IMR-90 (cell line): ENCODE measurements around the gene C19orf25. TPM values are rescaled to one million over a fixed set of nuclear protein-coding genes. Genes with fewer than 3 reads are reported as not detected.

Source experiments
- ATAC-seq: fragments of 200-7000 bp; cut with Tn5 transposase; 2 replicates; pipeline ENCODE4 v1.9.1; 2020; ENCODE audit warnings: low read depth, mild to moderate bottlenecking, moderate library complexity
- BruUV-seq: library from RNA; stranded (reverse); fragments of 400-500 nt; replicated peaks from 2 replicates; lab custom pipeline; 2021; lab: Mats Ljungman, UMichigan
- CTCF ChIA-PET: fragments of 300-600 bp; formaldehyde crosslinking; extraction: SDS; loops from one replicate; lab custom pipeline; 2021; ENCODE audit warnings: antibody characterized with exemption; lab: Yijun Ruan, JAX
- POLR2A ChIA-PET: fragments of 300-600 bp; sonication (Branson Sonifier 250); formaldehyde crosslinking; loops from one replicate; lab custom pipeline; 2022; ENCODE audit warnings: antibody characterized with exemption; ENCODE audit not compliant: unreplicated experiment; lab: Charles Lee
- DNase-seq: peaks from one replicate; pipeline ENCODE4 v3.0.0; 2013
- H2AFZ ChIP-seq: replicated peaks from 2 replicates; pipeline ENCODE3; 2013; ENCODE audit warnings: low read length, mild to moderate bottlenecking; ENCODE audit not compliant: poor library complexity
- H2AK5ac ChIP-seq: 2 replicates; pipeline ENCODE4 v1.6.1; 2013; ENCODE audit warnings: low read depth, low read length, inconsistent platforms
- H2AK9ac ChIP-seq: replicated peaks from 2 replicates; pipeline ENCODE3; 2013; ENCODE audit warnings: mild to moderate bottlenecking, low read depth, low read length, moderate library complexity; ENCODE audit not compliant: poor library complexity
- H2BK120ac ChIP-seq: 2 replicates; pipeline ENCODE4 v1.6.1; 2013; ENCODE audit warnings: low read depth, low read length, inconsistent platforms
- H2BK15ac ChIP-seq: 3 replicates; pipeline ENCODE4 v1.6.1; 2013; ENCODE audit warnings: low read depth, low read length, inconsistent platforms
- H2BK20ac ChIP-seq: 2 replicates; pipeline ENCODE4 v1.6.1; 2013; ENCODE audit warnings: low read depth, mild to moderate bottlenecking, inconsistent platforms, low read length, moderate library complexity
- H2BK5ac ChIP-seq: 2 replicates; pipeline ENCODE4 v1.6.1; 2013; ENCODE audit warnings: mild to moderate bottlenecking, low read depth, low read length, inconsistent platforms; ENCODE audit not compliant: poor library complexity, severe bottlenecking
- H3K14ac ChIP-seq: replicated peaks from 2 replicates; pipeline ENCODE4 v1.6.1; 2013; ENCODE audit warnings: low read depth, low read length, inconsistent platforms
- H3K18ac ChIP-seq: 2 replicates; pipeline ENCODE4 v1.6.1; 2013; ENCODE audit warnings: low read depth, low read length, control low read depth
- H3K23ac ChIP-seq: 2 replicates; pipeline ENCODE4 v1.6.1; 2013; ENCODE audit warnings: low read depth, low read length, inconsistent platforms
- H3K27ac ChIP-seq: 2 replicates; pipeline ENCODE4 v1.5.1; 2013; ENCODE audit warnings: mild to moderate bottlenecking, control low read depth, low read length; ENCODE audit not compliant: insufficient read depth
- H3K27me3 ChIP-seq: 2 replicates; pipeline ENCODE4 v1.6.1; 2013; ENCODE audit warnings: low read length; ENCODE audit not compliant: control insufficient read depth, insufficient read depth
- H3K36me3 ChIP-seq: 2 replicates; pipeline ENCODE4 v1.6.1; 2013; ENCODE audit warnings: low read length, mixed read lengths; ENCODE audit not compliant: control insufficient read depth, insufficient read depth
- H3K4ac ChIP-seq: 2 replicates; pipeline ENCODE4 v1.6.1; 2013; ENCODE audit warnings: low read depth, low read length, inconsistent platforms
- H3K4me1 ChIP-seq: 2 replicates; pipeline ENCODE4 v1.6.1; 2013; ENCODE audit warnings: low read length, mixed read lengths; ENCODE audit not compliant: control insufficient read depth, insufficient read depth
- H3K4me2 ChIP-seq: 2 replicates; pipeline ENCODE4 v1.6.1; 2013; ENCODE audit warnings: low read depth, mild to moderate bottlenecking, control low read depth, low read length, moderate library complexity
- H3K4me3 ChIP-seq: 2 replicates; pipeline ENCODE4 v1.5.1; 2013; ENCODE audit warnings: low read depth, mild to moderate bottlenecking, control low read depth, low read length, moderate library complexity; ENCODE audit not compliant: insufficient read depth
- H3K56ac ChIP-seq: 2 replicates; pipeline ENCODE4 v1.6.1; 2013; ENCODE audit warnings: low read length, inconsistent platforms; ENCODE audit not compliant: insufficient read depth; ENCODE audit errors: extremely low read depth
- H3K79me1 ChIP-seq, 2 experiments: 2 replicates each; pipeline ENCODE4 v1.6.1; 2013; ENCODE audit warnings: low read length in 2 of 2, inconsistent platforms in 1 of 2, low read depth in 1 of 2
- H3K9ac ChIP-seq: 2 replicates; pipeline ENCODE4 v1.6.1; 2013; ENCODE audit warnings: low read depth, low read length, control low read depth
- H3K9me1 ChIP-seq: 2 replicates; pipeline ENCODE4 v1.6.1; 2013; ENCODE audit warnings: low read length, inconsistent platforms; ENCODE audit not compliant: insufficient read depth
- H3K9me3 ChIP-seq: 2 replicates; pipeline ENCODE4 v1.6.1; 2013; ENCODE audit warnings: low read length; ENCODE audit not compliant: control insufficient read depth, insufficient read depth
- H4K20me1 ChIP-seq: 2 replicates; pipeline ENCODE4 v1.6.1; 2013; ENCODE audit warnings: low read length, inconsistent platforms; ENCODE audit not compliant: insufficient read depth
- H4K5ac ChIP-seq: 2 replicates; pipeline ENCODE4 v1.6.1; 2013; ENCODE audit warnings: mild to moderate bottlenecking, low read depth, low read length, control low read depth
- H4K8ac ChIP-seq, 2 experiments: 2 replicates each; pipeline ENCODE4 v1.6.1; 2013; ENCODE audit warnings: low read depth in 2 of 2, low read length in 2 of 2, control low read depth in 1 of 2, inconsistent platforms in 1 of 2
- H4K91ac ChIP-seq: 2 replicates; pipeline ENCODE4 v1.6.1; 2013; ENCODE audit warnings: low read depth, low read length, inconsistent platforms; ENCODE audit not compliant: insufficient read depth
- BHLHE40 ChIP-seq: fragments of 150-350 bp; IDR thresholded peaks from 2 replicates; pipeline ENCODE4 v1.6.1; 2016; ENCODE audit warnings: mild to moderate bottlenecking, low read depth, low read length
- CEBPB ChIP-seq: IDR thresholded peaks from 2 replicates; pipeline ENCODE4 v1.6.1; 2012; ENCODE audit warnings: low read depth, low read length, improper control_type of control experiment
- CHD1 ChIP-seq: IDR thresholded peaks from 2 replicates; pipeline ENCODE4 v1.6.1; 2012; ENCODE audit warnings: low read depth, low read length, improper control_type of control experiment
- ELK1 ChIP-seq: fragments of 150-350 bp; IDR thresholded peaks from 2 replicates; pipeline ENCODE4 v1.6.1; 2016; ENCODE audit warnings: low read depth, mild to moderate bottlenecking, low read length, moderate library complexity, borderline replicate concordance
- FOS ChIP-seq: fragments of 150-350 bp; IDR thresholded peaks from 2 replicates; pipeline ENCODE4 v1.6.1; 2016; ENCODE audit warnings: low read depth, low read length
- MAFK ChIP-seq: IDR thresholded peaks from 2 replicates; pipeline ENCODE4 v1.6.1; 2012; ENCODE audit warnings: low read depth, low read length, improper control_type of control experiment
- MAZ ChIP-seq: IDR thresholded peaks from 2 replicates; pipeline ENCODE4 v1.6.1; 2012; ENCODE audit warnings: low read depth, mild to moderate bottlenecking, low read length, improper control_type of control experiment, moderate library complexity, borderline replicate concordance
- MXI1 ChIP-seq: IDR thresholded peaks from 2 replicates; pipeline ENCODE4 v1.6.1; 2012; ENCODE audit warnings: low read depth, mild to moderate bottlenecking, low read length, moderate library complexity, borderline replicate concordance
- NFE2L2 ChIP-seq: fragments of 150-350 bp; IDR thresholded peaks from 2 replicates; pipeline ENCODE4 v1.6.1; 2016; ENCODE audit warnings: low read depth, mild to moderate bottlenecking, low read length
- POLR2A ChIP-seq: IDR thresholded peaks from 2 replicates; pipeline ENCODE4 v1.6.1; 2012; ENCODE audit warnings: mild to moderate bottlenecking, low read depth, low read length
- RAD21 ChIP-seq: IDR thresholded peaks from 2 replicates; pipeline ENCODE4 v1.6.1; 2012; ENCODE audit warnings: low read length, improper control_type of control experiment
- RCOR1 ChIP-seq: IDR thresholded peaks from 2 replicates; pipeline ENCODE4 v1.6.1; 2012; ENCODE audit warnings: mild to moderate bottlenecking, low read length, improper control_type of control experiment; ENCODE audit not compliant: insufficient replicate concordance
- RFX5 ChIP-seq: IDR thresholded peaks from 2 replicates; pipeline ENCODE4 v1.8.0; 2012; ENCODE audit warnings: low read depth, mild to moderate bottlenecking, low read length, moderate library complexity
- SMC3 ChIP-seq: fragments of 150-350 bp; IDR thresholded peaks from 2 replicates; pipeline ENCODE4 v1.6.1; 2016; ENCODE audit warnings: low read depth, mild to moderate bottlenecking, antibody characterized with exemption, low read length, moderate library complexity
- WGBS, 2 experiments: methylation state at CpG; one replicate each; pipeline versions ENCODE4 v1.1.5 to v1.1.7; 2013; ENCODE audit warnings: missing lambda C conversion rate in 2 of 2; ENCODE audit not compliant: insufficient read length in 1 of 2; ENCODE audit errors: extremely low coverage in 2 of 2; 5-methylcytosine and 5-hydroxymethylcytosine counted together
- dilution Hi-C: fragments of 300-500 bp; cut with HindIII; formaldehyde crosslinking; loops from one replicate; pipeline ENCODE4 v1.14.3; 2018; ENCODE audit warnings: low sequenced_read_pairs; ENCODE audit not compliant: unreplicated experiment
- in situ Hi-C: fragments of 300-500 bp; cut with MboI; formaldehyde crosslinking; loops from 3 replicates; pipeline ENCODE4 v1.14.3; 2019; ENCODE audit warnings: low sequenced_read_pairs, inconsistent platforms, mixed read lengths
- intact Hi-C: fragments of 100-400 bp; cut with micrococcal nuclease; formaldehyde crosslinking; loops from 2 replicates; pipeline ENCODE4 v1.10.0; 2022
- polyA plus RNA-seq, 3 experiments: library from polyadenylated mRNA; depleted of rRNA; stranded (reverse); fragments of >200 nt; gene quantifications; 2 replicates each; pipeline ENCODE4 v1.2.3, GENCODE V29; 2012; ENCODE audit warnings: low replicate concordance in 1 of 3
- total RNA-seq: library from RNA; depleted of rRNA; stranded (reverse); fragments of >200 nt; gene quantifications from 2 replicates; pipeline ENCODE4 v1.2.3, GENCODE V29; 2012
- TF ChIP-seq, protein P1 (sequence below): fragments of 150-350 bp; IDR thresholded peaks from 2 replicates; pipeline ENCODE4 v1.6.1; 2017; ENCODE audit warnings: mild to moderate bottlenecking, antibody characterized with exemption, low read length, low read depth
- TF ChIP-seq, protein P2 (sequence below): conservative IDR thresholded peaks from 2 replicates; pipeline ENCODE4 v1.5.1; 2012; ENCODE audit warnings: mild to moderate bottlenecking, low read depth, low read length, improper control_type of control experiment

C19orf25 gene
- total and polyA plus RNA-seq, 2 of the 4 experiments (the other 2 are of a cell fraction) = 10.4 to 34.9 TPM

DNA sequence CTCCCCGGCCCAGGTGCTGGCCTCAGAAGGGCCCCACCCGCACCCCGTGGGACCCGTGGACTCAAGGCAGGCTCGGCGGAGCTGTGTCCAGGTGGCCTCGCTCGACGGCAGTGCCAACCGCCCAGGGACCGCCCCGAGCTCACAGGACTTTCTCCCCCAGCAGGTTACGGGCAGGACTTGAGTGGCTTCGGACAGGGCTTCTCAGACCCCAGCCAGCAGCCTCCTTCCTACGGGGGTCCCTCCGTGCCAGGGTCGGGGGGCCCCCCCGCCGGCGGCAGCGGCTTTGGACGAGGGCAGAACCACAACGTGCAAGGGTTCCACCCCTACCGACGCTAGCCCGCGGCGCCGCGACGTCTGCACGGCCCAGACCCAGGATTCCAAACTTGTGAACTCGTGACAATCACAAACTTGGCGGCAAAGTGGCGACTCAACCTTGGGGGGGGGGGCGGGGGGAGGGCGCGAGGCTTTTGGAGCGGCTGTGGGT lies 44.4 kb downstream of the C19orf25 start:
- no peak overlapping the region for H2BK5ac ChIP-seq
- H2BK20ac ChIP-seq = no peak overlapping the region
- H2AK9ac ChIP-seq = no peak overlapping the region
- ChIA-PET POLR2A (no interaction called here), CTCF (no interaction called here)
- no peak overlapping the region for H2BK120ac ChIP-seq
- no peak overlapping the region for H3K14ac ChIP-seq
- ATAC-seq (no peak), DNase-seq (no peak)
- no peak overlapping the region for H3K4me2 ChIP-seq
- no peak overlapping the region for H4K5ac ChIP-seq
- no peak overlapping the region for H4K91ac ChIP-seq
- H3K23ac ChIP-seq = no peak overlapping the region
- no peak overlapping the region for H2AK5ac ChIP-seq
- 96% methylated on average over 19 of the region's 39 CpGs; no CpG with 5 or more reads in 1 of the 2 experiments for WGBS, 2 experiments
- H4K8ac ChIP-seq = no peak overlapping the region
- no peak overlapping the region for H3K4ac ChIP-seq
- no peaks in the 10 kb centered on the region for H3K9me3 ChIP-seq
- no peak overlapping the region for H2BK15ac ChIP-seq
- no peak overlapping the region for H3K56ac ChIP-seq
- H3K4me1 ChIP-seq = peaks cover 4% of the 10 kb centered on the region
- H3K36me3 ChIP-seq = peaks cover 51% of the 10 kb centered on the region
- no peak overlapping the region for H2AFZ ChIP-seq
- no TSS peak for BruUV-seq
- no peak overlapping the region for H3K9ac ChIP-seq
- in situ Hi-C loops = no loop called here
- H3K18ac ChIP-seq = no peak overlapping the region
- intact Hi-C loops = no loop called here
- no peak overlapping the region for H3K4me3 ChIP-seq
- H3K27me3 ChIP-seq = no peaks in the 10 kb centered on the region
- H4K20me1 ChIP-seq = peaks cover 23% of the 10 kb centered on the region
- dilution Hi-C loops = no loop called here
- H3K27ac ChIP-seq = no peak overlapping the region
- H3K9me1 ChIP-seq = no peaks in the 10 kb centered on the region; the same call in 1 of the 2 replicates
- peaks cover 15 to 36% of the 10 kb centered on the region in 2 experiments for H3K79me1 ChIP-seq
- no peak for TF ChIP-seq MAZ
- TF ChIP-seq NFE2L2 = no peak
- TF ChIP-seq CHD1 = no peak
- TF ChIP-seq BHLHE40 = no peak
- TF ChIP-seq SMC3 = no peak
- TF ChIP-seq RFX5 = no peak
- TF ChIP-seq POLR2A = no peak
- TF ChIP-seq RCOR1 = no peak
- no peak for TF ChIP-seq ELK1
- no peak for TF ChIP-seq FOS
- no peak for TF ChIP-seq CEBPB
- TF ChIP-seq RAD21 = no peak
- TF ChIP-seq, protein P1, sequence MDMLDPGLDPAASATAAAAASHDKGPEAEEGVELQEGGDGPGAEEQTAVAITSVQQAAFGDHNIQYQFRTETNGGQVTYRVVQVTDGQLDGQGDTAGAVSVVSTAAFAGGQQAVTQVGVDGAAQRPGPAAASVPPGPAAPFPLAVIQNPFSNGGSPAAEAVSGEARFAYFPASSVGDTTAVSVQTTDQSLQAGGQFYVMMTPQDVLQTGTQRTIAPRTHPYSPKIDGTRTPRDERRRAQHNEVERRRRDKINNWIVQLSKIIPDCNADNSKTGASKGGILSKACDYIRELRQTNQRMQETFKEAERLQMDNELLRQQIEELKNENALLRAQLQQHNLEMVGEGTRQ = no peak
- TF ChIP-seq MXI1 = no peak
- no peak for TF ChIP-seq MAFK
- TF ChIP-seq, protein P2, sequence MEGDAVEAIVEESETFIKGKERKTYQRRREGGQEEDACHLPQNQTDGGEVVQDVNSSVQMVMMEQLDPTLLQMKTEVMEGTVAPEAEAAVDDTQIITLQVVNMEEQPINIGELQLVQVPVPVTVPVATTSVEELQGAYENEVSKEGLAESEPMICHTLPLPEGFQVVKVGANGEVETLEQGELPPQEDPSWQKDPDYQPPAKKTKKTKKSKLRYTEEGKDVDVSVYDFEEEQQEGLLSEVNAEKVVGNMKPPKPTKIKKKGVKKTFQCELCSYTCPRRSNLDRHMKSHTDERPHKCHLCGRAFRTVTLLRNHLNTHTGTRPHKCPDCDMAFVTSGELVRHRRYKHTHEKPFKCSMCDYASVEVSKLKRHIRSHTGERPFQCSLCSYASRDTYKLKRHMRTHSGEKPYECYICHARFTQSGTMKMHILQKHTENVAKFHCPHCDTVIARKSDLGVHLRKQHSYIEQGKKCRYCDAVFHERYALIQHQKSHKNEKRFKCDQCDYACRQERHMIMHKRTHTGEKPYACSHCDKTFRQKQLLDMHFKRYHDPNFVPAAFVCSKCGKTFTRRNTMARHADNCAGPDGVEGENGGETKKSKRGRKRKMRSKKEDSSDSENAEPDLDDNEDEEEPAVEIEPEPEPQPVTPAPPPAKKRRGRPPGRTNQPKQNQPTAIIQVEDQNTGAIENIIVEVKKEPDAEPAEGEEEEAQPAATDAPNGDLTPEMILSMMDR = no peak
